ENCODE data around the gene LCN2.
"Not testable (repeated sequence)": the region's sequence is repeated elsewhere in the genome, so short reads cannot be mapped to it uniquely, and the experiment has no call there.

The LCN2 gene

DNA sequence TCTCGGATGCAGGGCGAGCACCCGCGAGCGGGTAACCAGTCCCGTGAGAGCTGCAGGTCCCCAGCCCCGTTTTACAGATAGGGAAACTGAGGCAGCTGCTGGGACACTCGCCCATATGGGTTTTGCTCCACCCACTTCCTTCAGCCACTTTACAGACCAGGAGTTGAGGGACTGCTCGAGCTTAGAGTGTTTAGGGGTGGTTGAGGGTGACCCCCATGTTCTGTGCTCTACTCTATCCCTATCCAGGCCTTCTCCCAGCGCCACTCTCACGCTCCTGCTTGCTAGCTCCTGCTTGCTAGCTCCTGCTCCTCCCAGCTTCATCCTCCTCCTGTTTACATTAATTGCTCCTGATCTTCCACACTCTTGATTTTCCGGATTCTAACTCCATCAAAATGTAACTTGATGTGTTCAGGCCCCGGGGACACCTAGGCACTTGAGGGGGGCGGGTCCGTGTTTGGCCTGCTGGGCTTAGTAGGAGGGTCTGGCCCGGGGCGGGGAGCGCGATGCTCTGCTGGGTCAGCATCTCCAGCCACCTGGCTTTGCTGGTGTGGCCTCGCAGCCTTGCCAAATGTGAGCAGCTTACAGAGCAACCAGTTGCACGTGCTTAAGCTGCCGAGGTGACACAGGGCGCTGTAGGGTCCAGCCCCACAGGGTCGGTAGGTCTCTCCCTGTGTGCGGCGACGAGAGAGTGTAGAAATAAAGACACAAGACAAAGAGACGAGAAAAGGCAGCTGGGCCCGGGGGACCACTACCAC, 20.2 kb upstream of the LCN2 start:
- DNase-seq = no peak

DNA sequence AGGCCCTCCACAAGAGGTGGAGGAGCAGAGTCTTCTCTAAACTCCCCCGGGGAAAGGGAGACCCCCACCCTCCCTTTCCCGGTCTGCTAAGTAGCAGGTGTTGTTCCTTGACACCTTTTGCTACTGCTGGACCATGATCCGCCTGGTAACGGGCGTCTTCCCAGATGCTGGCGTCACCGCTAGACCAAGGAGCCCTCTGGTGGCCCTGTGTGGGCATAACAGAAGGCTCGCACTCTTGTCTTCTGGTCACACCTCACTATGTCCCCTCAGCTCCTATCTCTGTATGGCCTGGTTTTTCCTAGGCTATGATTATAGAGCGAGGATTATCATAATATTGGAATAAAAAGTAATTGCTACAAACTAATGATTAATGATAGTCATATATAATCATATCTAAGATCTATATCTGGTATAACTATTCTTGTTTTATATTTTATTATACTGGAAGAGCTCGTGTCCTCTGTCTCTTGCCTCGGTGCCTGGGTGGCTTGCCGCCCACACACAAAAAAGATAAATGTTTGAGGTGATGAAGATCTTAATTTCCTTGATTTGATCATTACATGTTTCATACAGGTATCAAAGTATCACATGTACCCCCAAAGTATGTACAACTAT, 19.2 kb upstream of the LCN2 start:
- DNase-seq = not testable (repeated sequence)

DNA sequence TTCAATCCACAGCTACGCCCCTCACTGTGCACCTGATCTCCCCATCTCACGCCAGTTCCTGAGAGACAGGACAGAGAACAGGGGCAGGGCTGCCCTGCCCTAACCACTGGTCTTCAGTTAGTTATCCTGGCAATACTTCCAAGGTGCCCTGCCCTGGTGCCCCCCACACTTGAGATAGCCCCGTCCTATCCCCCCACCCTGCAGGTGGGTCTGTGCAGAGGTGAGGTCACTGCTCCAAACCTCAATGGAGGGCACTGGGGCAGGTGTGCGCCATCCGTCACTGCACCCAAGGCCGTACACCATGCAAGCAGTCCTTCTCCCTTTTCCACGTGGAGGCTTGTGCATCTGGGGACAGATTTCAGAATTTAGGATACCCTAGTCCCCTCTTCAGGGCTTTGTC, 18.6 kb upstream of the LCN2 start:
- not testable (repeated sequence) for DNase-seq

DNA sequence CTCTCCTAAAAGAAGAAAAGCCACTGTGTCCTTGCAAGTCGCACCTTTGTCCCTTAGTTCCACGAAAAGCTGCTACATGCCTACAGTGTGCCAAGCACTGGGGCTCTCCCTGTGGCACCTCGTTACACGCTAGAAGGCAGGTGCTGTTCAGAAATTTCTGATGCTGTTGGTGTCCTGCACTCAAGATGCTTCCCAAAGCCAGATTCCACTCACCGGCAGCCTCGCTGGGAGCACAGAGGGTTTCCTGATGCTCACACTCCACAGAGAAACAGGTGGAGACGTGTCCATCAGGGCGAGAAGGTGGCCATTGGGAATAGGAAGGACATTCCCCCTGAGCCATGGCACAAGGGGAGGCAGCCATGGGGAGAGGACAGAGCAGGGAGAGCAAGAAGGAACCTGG, 17.9 kb upstream of the LCN2 start:
- not testable (repeated sequence) for DNase-seq

DNA sequence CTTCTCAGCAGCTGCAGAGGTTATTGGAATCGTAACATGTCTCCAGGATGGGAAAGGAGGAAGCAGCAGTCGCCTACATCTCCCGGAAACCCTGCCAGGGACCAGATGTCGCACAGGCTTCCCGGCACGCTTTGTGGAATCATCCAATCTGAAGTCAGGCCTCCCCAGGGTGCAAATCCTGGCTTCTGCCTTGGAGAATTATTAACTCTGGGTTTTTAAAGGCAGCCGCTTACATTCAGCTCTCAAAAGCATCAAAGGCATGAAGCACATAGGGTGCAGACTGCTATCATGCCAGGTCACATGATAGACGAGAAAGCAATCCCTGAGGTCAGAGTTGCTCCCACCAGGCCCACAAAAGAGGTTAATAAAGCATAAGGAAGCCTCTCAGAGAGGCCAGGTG, 17.1 kb upstream of the LCN2 start:
- DNase-seq = not testable (repeated sequence)

DNA sequence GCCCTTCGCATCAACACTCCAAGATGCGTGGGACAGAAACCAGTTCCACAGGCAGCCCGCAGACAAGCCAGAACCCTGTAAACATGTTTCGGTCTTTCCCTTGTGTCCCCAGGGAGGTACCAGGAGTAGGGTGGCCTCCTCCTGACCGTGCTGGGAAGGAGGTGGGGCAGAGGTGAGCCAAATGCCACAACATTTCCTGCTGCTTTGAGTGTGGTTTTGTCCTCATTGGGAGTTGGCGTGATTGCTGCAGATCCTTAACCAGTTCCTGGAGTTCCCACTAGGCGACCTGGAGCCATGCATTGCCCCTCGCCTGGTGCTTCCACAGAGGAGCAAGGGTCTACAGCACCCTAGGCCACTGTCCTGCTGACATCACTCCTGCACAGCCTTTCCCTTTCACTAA, 13.7 kb upstream of the LCN2 start:
- DNase-seq = not testable (repeated sequence)

DNA sequence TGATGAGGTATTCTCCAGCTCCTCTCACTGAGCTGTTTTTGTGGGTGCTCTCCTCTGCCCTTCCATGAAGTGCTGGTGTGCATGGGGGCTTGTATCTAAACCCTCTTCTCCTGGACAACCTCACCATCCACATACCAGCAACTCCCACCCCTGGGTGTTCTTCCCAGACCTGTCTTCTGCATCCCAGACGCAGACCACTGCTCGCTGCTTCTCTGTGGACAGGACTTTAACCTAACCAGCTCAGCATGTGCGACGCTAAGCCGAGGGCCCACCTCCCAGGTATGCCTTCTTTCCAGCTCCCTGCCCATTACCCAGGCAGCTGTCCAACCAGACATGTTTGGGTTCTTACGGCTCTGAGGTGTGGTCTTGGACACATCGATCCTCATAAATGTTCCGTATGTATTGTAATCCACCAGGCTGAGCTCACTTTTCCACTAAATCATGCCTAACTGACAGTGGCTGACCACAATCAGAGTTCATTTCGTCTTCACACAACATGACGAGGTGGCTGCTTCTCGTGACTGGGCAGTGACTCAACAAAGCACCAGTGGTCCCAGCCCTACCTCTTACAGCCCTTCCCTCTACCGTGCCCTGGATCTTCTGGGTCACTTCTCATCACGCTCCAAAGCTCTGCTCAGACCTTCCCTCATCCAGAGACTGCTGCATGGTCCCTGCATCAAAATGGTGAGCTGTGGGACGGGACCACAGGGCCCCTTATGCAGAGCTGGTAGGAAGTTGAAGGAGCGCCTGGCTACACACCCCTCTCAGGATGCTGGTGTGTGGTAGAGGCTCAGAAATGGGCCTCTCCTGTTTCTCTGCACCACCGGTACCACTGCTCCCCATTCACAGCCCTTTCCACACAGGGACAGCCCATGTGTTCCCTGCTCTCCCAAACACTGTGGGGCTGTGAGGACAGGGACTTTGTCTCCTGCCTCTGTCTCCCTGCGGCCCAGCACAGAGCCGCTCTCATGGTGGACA, 12.1 kb upstream of the LCN2 start:
- DNase-seq = peak; percentile 57

DNA sequence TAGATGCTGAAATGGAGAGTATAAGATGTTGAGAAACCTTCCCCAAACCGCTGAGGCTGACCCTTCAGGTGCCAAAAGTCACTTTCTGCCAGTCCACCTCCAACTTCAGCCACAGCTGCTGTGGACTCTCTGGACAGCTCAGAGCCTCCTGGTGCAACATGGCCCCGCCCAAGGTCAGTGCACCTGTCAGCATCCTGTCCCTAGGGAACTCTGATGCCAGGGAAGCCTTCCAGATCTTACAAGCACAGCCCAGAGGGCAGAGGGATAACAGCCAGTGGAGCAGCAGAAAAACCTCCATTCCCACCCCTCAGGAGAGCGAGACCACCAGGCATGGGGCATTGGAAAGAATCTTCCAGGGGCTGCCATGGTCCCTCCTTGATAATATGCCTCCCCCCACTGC, 11.3 kb upstream of the LCN2 start:
- DNase-seq = no peak

DNA sequence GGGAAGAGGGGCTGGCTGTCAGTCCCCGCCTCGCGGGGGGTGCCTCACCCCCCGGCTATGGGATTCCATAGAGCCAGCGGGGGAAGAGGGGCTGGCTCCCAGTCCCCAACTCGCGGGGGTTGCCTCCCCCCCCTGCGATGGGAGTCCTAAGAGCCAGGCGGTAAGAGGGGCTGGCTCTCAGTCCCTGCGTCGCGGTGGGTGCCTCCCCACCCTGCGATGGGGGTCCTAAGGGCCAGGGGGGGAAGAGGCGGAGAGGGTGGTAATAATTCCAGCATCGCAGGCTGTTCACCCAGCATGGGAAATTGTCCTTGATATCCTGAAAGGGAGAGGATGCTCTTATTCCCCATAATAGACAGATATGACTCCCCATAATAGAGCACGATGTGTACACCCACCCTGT, 9.6 kb upstream of the LCN2 start:
- DNase-seq = no peak

DNA sequence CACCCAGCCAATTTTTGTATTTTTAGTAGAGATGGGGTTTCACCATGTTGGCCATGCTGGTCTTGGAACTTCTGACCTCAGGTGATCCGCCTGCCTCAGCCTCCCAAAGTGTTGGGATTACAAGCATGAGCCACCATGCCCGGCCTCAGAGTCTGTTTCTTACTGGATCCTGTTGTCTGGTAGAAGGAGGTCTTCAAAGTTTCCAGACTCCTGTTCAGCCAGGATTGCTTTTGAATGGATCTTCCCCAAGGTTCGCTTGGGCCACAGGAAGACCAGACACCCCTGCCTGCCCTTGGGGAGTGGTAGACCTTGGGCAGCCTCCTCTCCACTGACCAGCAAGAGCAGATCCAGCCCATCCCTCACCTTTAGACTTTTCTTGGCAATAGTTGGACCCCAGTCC, 7.6 kb upstream of the LCN2 start:
- no peak for DNase-seq

DNA sequence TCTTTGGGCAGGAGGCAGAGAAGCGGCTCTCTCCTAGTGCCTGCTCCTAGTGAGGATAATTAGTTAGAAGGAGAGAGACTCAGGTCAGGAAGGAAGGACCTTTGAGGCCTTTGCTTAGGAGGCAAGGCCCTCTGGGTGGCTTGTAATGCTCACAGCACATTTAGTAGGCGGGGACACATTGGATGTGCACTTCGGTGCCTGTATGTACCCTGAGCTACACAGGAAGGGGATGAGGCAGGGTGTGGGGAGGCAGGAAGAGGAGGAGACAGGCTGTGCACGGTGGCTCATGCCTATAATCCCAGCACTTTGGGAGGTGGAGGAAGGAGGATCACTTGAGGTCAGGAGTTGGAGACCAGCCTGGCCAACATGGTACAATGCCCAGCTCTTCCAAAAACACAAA, 7.2 kb upstream of the LCN2 start:
- DNase-seq = no peak

DNA sequence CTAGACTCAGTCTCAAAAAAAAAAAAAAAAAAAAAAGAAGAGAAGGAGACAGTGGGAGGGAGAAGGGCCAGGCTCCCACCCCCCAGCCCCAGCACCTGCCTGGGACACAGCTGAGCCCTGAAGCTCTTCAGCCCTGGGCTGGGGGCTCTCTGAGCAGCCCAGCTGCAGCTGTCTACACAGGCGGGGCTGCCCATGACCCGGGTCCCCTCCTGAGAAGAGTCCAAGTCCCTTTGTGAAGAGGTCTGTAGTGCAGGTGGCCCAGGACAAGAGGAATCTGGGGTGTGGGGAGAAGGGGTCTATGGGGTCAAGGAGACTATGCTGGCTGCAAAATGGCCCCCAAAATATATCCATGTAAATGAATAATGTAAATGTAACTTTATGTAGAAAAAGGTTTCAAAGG, 6.7 kb upstream of the LCN2 start:
- DNase-seq = no peak

DNA sequence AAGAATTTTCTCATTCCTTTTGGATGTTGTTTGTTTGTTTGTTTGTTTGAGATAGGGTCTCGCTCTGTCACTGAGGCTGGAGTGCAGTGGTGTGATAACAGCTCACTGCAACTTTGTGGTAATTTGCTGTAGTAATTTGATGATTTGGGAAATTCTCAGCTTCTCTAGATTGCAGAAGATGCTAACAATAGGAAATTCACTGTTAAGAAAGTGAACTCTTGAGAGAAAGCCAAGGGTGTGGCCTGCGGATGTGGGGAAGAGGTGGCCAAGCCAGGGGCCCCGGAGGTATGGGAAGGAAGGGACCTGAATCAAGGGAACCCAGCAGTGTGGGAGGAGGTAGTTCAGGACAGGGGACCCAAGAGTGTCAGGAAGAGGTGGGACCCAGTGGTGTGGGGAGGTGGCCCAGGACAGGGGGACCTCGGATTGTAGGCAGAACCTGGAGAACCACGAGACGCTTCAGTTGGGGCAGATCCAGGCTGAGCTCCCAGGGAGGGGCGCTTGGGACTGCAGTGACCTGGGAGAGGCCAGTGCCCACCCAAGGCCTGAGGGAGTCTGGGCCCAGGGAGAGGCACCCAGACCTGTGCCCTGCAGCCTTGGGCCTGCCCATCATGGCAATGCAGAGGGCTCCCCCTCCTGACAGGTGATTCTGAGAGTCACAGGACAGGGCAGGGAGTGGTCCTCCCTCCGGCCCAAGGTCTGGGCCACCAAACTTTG, 5.6 kb upstream of the LCN2 start:
- DNase-seq = no peak

DNA sequence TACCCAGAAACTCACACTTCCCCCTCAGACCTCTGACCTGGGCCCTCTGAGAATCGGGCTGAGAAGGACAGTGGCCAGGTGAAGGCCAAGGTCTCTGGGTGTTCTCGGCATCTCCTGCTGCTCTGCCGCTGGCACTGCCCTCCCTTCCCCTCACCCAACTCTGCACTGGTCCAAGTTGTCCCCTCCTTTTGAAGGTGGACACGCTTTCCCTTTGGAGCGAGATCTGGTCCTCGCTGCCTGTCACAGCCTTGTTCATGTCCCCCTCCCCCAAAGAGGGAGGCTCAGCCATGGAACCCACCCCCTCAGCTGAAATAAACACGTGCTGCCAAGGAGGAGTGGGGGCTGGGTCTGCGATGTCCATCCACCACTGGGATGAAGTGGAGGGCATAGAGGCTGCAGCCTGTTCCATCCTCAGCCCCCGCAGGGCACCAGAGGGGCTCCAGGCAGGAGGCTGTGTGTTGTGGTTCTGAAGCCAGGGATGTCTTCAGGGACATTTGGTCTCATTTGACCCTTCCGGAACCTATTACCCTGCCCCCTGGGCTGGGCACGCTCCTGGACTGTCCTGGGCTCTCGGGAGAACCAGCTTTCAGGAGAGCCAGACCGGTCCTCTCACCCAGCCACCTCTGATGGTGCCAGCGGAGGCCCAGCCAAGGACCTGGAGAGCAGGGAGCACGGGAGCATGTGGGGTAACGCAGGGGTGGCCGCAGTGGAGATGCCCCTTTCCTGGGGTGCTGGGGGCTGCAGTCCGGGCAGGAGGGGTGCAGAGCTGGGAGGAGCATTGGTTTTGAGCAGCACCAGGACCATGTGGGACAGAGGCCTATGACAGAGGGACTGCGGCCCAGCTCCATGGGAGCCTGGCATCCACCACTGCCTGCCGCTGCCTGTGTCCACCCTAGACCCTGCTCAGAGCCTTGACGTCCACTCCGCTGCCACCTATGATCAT, 4.7 kb upstream of the LCN2 start:
- no peak for DNase-seq

DNA sequence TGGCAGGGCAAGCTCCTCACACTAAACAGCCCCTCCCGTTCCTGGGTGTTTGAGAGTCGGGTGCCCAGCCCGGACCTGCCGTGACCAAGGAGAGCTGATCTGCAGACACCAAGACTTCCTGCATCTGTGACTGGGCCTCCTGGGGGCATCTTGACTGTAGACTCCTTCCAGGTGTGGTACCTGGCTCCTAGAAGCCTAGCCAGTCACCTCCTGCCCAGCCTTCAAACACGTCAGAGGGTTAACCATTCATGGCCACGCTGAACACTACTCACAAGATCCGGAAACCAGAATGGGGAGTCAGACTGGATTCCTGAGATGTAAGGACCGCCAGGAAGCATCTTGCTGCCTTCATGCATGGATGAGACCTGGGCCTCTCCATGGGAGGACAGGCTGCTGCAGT, 3.7 kb upstream of the LCN2 start:
- DNase-seq = no peak

DNA sequence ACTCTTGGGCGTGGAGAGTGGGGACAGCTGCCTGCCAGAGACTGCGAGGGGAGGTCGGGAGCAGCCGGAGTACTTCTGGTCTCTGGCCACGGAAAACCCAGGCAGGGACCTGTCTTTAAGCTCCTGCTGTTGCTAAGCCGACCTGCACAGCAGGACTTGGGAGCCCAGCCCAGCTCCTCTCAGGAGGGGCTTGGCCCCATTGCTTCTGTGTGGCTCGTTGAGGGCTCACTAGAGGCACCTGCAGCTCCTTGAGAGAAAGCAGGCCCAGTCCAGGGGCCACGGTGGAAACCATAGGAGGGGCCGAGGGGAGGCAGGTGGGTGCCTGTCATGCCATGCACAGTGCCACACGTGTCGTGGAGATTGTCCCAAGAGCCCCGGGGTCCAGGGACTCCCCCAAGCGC, 3.3 kb upstream of the LCN2 start:
- no peak for DNase-seq

DNA sequence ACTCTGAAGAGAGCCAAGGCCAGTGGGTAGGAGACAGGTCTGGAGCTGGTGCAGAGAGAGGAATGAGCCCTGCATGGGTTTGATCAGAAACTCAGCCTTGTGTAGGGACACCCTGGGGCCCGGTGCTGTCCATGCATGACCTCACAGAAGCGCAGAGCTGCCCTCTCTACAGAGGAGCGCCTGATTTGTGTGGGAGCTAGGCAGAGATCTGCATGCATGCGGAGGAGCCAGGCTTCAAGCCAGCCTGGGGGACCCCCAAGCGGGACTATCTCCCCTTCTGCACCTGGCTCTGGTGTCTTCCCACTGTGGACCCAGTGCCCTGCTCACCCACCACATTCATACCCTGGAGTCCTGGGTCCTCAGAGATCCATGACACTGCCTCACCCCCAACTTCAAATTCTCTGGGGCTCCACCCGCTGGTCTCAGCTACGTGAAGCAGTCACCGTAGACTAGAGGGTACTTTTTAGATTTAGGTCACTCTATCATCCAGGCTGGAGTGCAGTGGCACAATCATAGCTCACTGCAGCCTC, 2.6 kb upstream of the LCN2 start:
- no peak for DNase-seq

DNA sequence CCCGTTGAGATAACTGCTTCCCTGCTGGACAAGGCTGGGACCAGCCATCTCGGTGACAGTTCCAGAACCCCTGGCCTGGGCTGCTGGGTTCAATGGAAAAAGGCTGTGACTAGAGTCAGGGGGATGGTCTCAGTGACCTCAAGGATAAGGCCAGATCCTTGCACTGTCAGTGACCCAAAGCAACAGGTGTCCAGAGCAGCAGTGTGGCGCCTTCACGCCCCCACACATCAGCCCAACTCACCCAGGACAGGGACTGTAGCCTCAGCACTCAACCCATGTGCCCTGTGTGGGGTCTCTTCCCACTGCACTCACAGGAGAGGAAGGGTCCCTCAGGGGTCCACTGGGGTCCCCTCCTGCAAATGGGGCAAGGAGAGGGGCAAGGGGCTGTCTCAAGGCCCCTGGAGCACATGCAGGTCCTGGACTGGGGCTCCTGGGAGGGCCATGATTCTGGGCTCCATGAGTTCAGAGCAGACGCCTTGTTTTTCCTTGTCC, 698 bp upstream of the LCN2 start:
- DNase-seq = no peak

DNA sequence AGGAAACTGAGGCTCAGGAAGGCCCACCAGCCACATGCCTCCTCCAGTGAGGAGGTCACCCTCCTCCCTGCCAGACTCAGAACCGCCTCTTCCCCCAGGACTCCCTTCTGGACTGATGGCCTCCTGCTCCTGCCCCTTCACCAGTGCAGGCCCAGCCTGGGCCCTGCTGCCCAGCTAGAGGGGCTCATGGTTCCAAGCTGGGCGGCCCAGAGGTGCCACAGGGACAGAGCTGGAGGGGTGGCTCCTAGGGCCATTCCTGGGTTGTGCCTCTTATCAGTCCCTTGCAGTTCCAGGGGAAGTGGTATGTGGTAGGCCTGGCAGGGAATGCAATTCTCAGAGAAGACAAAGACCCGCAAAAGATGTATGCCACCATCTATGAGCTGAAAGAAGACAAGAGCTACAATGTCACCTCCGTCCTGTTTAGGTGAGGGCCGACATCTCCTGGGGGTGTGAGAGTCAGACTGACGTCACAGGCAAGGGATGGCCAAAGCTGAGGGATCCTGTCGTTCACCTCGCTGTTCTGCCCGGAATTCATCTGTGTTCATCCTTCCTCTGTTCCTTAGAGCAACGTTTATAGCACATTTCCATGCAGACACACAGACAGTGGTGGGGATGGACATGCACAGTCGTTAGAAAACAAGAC, 819 bp downstream of the LCN2 start:
- DNase-seq = no peak

DNA sequence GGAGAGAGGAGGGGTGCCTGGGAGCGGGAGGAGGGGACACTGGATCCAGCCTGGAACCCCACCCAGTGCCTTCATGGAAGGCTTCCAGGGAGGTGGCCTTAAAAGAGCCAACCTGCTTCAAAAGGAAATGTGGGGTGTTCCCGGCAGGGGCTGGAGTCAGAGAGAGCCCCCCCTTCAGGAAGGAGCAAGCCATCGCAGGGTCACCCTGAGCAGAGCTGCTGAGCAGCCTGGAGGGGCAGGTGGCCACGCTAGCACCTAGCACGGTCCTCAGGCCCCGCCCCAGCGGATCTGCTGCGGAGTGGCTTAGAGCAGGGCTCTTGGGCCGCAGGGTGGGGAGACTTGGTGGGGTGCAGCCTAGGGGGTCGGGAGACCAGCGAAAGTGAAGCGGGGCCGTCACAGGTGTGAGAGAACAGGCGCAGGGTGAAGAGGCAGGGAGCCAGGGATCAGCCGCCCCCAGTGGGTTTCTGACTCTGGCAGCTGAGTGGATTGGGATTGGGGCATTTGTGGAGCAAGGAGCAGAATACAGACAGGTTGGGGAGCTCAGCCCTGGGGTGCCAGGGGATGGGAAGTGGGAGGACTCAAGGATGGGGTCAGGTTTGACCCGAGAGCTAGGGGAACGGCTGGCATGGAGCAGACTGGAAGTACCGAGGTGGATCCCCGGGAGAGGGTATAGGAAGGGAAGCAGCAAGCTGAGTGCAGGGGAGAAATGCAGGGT, 1.5 kb downstream of the LCN2 start:
- no peak for DNase-seq

All from fibroblast of skin of scalp (primary cell).